NCI-H1930 (cell line): ENCODE results near the gene GRAMD4.
A peak's percentile ranks its signal among the peaks of the same experiment; 100 is the strongest.

Experiments
- DNase-seq, 2 experiments: peaks; one replicate each; lab custom pipeline; 2025; lab: John Stamatoyannopoulos, UW

The GRAMD4 gene, protein sequence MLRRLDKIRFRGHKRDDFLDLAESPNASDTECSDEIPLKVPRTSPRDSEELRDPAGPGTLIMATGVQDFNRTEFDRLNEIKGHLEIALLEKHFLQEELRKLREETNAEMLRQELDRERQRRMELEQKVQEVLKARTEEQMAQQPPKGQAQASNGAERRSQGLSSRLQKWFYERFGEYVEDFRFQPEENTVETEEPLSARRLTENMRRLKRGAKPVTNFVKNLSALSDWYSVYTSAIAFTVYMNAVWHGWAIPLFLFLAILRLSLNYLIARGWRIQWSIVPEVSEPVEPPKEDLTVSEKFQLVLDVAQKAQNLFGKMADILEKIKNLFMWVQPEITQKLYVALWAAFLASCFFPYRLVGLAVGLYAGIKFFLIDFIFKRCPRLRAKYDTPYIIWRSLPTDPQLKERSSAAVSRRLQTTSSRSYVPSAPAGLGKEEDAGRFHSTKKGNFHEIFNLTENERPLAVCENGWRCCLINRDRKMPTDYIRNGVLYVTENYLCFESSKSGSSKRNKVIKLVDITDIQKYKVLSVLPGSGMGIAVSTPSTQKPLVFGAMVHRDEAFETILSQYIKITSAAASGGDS

DNA sequence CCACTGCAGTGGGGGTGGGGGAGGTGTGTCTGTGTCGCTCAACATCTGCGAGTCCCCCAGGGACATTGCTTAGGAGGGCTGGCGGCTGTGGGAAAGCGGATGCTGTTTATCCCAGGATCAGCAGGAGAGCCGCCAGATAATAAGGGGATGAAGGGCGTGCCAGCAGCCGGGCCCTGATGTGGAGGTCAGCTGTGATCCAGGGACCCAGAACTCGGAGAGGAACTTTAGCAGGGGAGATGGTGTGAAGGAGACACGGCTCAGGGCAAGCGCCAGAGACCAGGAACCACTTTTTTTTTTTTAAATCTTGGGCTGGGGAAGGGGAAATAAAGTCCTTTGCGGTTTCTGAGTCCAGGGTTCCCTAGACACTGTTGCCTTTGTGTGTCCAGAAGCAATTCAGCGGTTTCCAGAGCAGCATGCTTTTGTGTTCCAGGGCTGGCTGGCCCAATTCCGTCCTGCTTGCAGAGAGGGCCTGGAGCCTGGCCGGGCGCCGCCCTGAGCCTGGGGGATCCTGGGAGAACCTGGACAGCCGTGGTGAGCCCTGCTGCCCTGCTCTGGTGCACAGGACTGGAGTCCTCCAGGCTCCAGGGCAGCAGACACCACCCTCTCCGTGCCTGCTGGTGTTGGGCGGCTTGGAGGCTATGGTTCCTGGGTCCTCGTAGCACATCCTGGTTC lies at the start of gene GRAMD4:
TSS of gene GRAMD4 (plus strand) at position 557 of the 672 bp plus-strand sequence. CDS start 6,414 bp downstream, outside the sequence.
- DNase-seq: no peak

- DNase-seq: no peak
Measured at GRCh38 chr22:46571642-46572250, 48.4 kb upstream of the GRAMD4 start.

GRCh38 chr22:46572911-46573780 lies 47.0 kb upstream of the GRAMD4 start:
- DNase-seq: no peak

DNA sequence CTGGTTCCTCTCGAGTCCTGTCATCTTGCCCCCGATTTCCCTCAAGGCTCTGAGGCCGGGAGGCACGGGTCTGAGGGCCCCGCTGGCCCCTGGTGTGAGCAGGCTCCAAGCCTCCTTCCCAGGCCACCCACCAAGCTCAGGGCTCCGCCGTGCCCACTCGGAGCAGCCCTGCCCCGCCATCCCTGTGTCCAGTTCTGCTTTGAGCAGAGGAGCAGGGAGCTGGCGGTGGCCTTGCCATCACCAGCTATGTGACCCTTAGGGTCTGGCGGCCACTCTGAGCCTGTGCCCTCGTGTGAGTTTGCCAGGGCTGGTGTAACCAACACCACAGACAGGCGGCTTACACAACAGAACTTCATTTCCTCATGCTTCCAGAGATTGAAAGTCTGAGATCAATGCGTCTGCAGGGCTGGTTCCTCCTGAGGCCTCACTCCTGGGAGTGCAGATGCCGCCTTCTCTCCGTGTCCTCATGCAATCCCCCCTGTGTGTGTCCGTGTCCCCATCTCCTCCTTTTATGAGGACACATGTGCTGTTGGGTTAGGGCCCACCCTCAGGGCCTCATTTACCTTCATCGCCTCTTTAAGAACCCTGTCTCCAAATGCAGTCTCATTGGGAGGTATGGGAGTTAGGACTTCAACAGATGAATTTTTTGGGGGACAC lies 46.3 kb upstream of the GRAMD4 start:
- DNase-seq: no peak

DNA sequence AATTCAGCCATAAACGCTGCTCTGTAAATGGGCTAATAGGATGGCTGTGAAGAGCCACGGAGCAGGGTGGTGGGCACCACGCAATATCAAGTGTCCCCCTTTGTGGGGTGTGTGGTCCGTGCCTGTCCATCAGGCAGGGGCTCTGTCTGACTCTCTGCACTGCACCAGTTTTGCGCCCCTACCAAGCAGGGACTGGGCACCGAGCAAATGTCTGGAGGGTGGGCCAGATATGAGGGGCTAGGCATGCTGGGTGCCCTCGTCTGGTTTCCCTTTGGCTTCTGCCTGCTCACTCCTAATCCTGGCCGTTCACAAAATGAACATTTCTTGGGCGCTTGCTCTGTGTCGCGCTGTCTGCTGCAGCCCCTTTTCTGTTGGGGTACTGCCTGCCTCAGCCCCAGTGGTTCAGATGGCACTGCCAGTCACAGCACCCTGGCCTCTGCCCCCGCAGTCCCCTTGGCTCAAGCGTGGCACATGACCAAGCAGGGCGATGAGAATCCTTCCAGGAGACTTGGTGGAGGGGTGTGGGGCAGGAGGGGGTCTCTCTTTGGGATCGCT lies 45.7 kb upstream of the GRAMD4 start:
- no peak for DNase-seq

- no peak for DNase-seq
Measured at GRCh38 chr22:46574993-46575910, 44.9 kb upstream of the GRAMD4 start.

DNA sequence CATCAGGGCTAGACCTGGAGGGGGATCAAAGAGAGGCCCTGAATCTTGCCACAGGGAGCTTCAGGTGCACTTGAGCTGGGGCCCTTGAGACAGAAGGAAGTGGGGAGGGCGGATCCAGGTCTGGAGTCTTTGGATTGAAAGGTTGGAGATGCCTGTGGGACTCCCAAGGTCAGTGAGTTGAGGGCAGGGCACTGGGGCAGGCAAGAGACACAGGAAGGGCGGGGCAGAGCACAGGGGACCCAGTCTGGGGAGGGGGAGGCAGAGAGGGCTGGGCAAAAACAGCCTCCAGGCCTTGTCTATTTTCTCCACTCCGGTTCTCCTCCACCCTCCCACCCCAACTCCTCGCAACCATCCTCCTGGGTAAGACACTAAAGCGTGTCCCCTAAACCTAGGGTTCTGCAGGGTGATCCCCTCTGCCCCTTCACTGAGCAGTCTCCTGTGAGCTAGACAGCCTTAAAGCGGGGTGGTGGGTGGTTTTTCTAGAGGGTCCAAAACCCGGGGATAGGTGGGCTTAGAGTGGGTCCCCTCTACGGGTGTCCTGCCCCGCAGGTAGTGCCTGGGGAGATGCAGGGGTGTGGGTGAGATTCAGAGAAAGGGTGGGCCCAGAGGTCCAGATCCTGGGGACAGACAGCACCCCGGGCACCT lies 44.2 kb upstream of the GRAMD4 start:
- DNase-seq: no peak

GRCh38 chr22:46576556-46577367 lies 43.4 kb upstream of the GRAMD4 start:
- DNase-seq: peak in 1 of 2 experiments; percentile 74

DNA sequence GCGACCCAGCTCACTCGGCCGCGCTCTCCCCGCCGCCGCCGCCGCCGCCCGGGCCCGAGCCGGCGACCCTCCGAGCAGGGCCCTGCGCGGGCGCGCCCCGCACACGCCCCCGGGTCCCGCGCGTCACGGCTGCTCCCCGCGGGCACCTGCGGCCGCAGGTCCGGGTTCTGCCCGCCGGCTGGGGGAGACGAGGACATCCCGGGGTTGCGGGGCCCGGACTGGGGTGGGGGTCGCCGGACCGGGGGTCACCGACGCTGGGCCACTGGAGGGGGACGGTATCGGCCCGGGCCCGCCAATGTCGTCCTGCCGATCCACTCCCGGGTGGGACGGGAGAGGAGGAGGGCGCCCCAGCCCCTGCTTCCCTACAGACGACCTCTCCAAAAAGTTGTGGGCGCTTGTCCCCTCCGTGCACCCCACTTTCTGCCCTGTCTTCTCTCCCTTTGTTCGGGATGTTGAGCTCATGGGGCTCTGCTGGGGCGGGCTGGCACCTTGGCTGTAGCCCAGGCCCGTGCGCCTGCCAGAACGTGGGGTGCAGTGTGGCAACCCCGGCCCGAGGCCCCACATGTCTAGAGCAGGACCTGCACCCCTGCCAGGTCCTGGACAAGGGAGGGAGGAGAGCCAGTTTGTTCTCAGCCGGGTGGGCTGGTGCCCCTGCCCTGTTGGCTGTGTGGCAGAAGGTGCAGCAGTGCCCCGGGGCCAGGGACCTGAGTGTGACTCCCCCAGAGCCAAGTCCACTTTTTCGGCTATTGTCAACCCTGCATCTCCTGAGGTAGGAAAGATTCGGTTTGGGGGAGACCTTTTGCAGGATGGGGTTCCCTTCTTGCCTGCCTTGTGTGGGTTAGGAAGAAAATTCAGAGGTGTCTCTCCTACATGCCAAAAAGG lies 42.6 kb upstream of the GRAMD4 start:
- DNase-seq: no peak

DNA sequence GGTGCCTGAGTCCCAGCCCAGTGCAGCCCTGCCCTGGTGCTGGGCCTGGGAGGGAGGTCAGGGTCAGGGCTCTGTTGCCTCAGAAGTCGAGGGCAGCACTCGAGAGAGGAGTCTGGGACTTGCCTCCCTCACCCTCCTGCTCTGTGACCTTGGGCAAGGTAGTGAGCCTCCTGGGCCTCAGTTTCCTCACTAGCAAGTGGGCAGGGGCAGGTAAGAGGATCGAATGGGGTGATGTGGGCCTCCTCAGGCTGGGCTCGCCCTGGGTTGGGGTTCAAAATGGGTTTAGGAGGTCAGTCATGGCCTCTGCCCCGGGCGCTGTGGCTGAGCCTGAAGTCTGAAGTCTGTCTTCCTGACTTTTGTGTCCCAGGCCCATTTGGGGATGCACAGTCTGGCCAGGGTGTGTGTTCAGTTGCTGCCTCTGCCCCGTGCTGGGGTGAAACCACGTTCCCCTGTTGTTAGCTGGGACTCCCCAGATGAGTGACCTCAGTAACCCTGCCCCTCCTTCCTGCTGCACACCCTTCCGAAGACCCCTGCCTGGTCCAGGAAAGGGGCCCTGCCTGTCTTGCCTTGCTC lies 41.8 kb upstream of the GRAMD4 start:
- DNase-seq: no peak

- DNase-seq: no peak
Measured at GRCh38 chr22:46578824-46579561, 41.2 kb upstream of the GRAMD4 start.

DNA sequence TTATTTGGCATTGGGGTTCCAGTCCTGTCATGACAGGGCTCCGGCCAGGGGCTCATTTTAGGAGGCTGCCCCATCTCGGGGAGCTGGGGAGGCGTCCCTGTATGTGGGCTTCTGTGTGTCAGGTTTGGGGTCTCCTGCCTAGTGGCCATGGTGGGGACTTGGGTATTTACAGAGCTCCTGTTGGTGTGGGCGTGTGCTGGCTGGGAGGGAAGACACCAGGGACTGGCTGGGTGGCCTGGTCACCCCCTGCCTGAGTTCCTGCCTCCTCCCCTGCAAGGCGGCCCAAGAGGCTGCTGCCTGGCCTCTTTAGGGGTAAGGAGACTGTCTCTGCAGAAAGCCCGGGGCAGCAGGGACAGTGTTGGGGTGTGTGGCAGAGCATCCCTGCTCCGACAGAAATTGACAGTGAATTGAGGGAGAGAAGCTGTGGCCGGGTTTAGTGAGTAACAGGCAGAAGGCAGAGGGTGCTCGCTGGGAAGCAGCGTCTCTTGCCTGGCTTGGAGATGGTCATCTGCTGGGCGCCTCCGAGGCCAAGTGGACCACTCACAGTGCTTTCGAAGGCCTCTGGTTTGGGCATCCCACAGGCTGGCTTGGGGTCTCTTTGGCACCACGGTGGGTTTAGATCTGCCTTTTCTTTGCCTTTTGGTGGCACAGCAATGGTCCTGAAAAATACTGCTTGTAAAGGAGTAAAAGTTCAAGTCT lies 40.3 kb upstream of the GRAMD4 start:
- DNase-seq: no peak

- DNase-seq: no peak
Measured at GRCh38 chr22:46580940-46581537, 39.1 kb upstream of the GRAMD4 start.

GRCh38 chr22:46581538-46582244 lies 38.5 kb upstream of the GRAMD4 start:
- no peak for DNase-seq
